B cell (primary cell): ENCODE results near the gene GTF2H4. TPM values are rescaled to one million over a fixed set of nuclear protein-coding genes. Genes with fewer than 3 reads are reported as not detected.
"Not testable (repeated sequence)": the region's sequence is repeated elsewhere in the genome, so short reads cannot be mapped to it uniquely, and the experiment has no call there.

Experiments used
- ATAC-seq: fragments of 200-7000 bp; cut with Tn5 transposase; one replicate; pipeline ENCODE4 v1.10.0; 2021; ENCODE audit warnings: low read depth, mild to moderate bottlenecking, moderate number of reproducible peaks, moderate library complexity
- CTCF ChIA-PET: fragments of 350-600 bp; sonication (Branson Sonifier 250); formaldehyde crosslinking; loops from one replicate; lab custom pipeline; 2021; ENCODE audit warnings: antibody characterized with exemption, inconsistent platforms; lab: Charles Lee
- POLR2A ChIA-PET: fragments of 350-600 bp; sonication (Branson Sonifier 250); formaldehyde crosslinking; loops from one replicate; lab custom pipeline; 2021; ENCODE audit warnings: antibody characterized with exemption; lab: Charles Lee
- DNase-seq: peaks from one replicate; pipeline ENCODE4 v3.0.0; 2013
- H2AFZ ChIP-seq: 2 replicates; pipeline ENCODE4 v1.6.1; 2012; ENCODE audit warnings: mild to moderate bottlenecking, low read depth, low read length; ENCODE audit not compliant: insufficient read depth, poor library complexity, severe bottlenecking
- H3K27ac ChIP-seq, 2 donors: 1 replicate in 1 of 2; 2 replicates in 1 of 2; pipeline ENCODE4 v1.5.1; 2012 to 2013; ENCODE audit warnings: low read length in 2 of 2, mild to moderate bottlenecking in 2 of 2, moderate library complexity in 1 of 2
- H3K27me3 ChIP-seq, 4 experiments: fragments of 200-600 bp in 1 of 4; sonication (generic) in 1 of 4; replicated peaks in 1 of 4; 1 replicate in 2 of 4; 2 replicates in 2 of 4; pipeline versions ENCODE4 v1.6.1 to v1.7.0; 2013 to 2016; ENCODE audit warnings: low read length in 3 of 4, mild to moderate bottlenecking in 2 of 4, mixed read lengths in 1 of 4, moderate library complexity in 1 of 4; ENCODE audit not compliant: insufficient read depth in 4 of 4, control insufficient read depth in 3 of 4; ENCODE audit errors: control extremely low read depth in 1 of 4
- H3K36me3 ChIP-seq, 2 experiments: replicated peaks in 1 of 2; 1 replicate in 1 of 2; 2 replicates in 1 of 2; pipeline versions ENCODE4 v1.6.1 to v1.7.1; 2013; ENCODE audit warnings: low read length in 1 of 2; ENCODE audit not compliant: insufficient read depth in 2 of 2, control insufficient read depth in 1 of 2; ENCODE audit errors: control extremely low read depth in 1 of 2, extremely low read depth in 1 of 2
- H3K4me1 ChIP-seq, 2 donors: fragments of 200-600 bp in 1 of 2; sonication (generic) in 1 of 2; 1 replicate in 1 of 2; 2 replicates in 1 of 2; pipeline versions ENCODE4 v1.5.1 to v1.6.1; 2013 to 2017; ENCODE audit warnings: low read length in 2 of 2; ENCODE audit not compliant: control insufficient read depth in 2 of 2, insufficient read depth in 2 of 2
- H3K4me2 ChIP-seq: replicated peaks from 2 replicates; pipeline ENCODE3; 2012; ENCODE audit warnings: mild to moderate bottlenecking, low read depth, low read length; ENCODE audit not compliant: poor library complexity, severe bottlenecking
- H3K4me3 ChIP-seq, 5 experiments: fragments of 200-600 bp in 1 of 5; sonication (generic) in 1 of 5; 1 replicate in 3 of 5; 2 replicates in 2 of 5; pipeline versions ENCODE4 v1.5.1 to v1.7.0; 2011 to 2016; ENCODE audit warnings: low read length in 4 of 5, mild to moderate bottlenecking in 4 of 5, low read depth in 2 of 5, control low read depth in 1 of 5, moderate library complexity in 1 of 5; ENCODE audit not compliant: insufficient read depth in 1 of 5; ENCODE audit errors: control extremely low read depth in 1 of 5, extremely low read depth in 1 of 5
- H3K79me2 ChIP-seq: fragments of 200-600 bp; sonication (generic); one replicate; pipeline ENCODE4 v1.6.0; 2016; ENCODE audit warnings: low read length; ENCODE audit not compliant: control insufficient read depth, insufficient read depth
- H3K9ac ChIP-seq: fragments of 200-600 bp; sonication (generic); 2 replicates; pipeline ENCODE4 v1.6.1; 2017; ENCODE audit warnings: mild to moderate bottlenecking, low read length, moderate library complexity
- H3K9me3 ChIP-seq, 3 donors: one replicate each; pipeline versions ENCODE4 v1.6.1 to v1.7.1; 2013; ENCODE audit warnings: low read length in 2 of 3; ENCODE audit not compliant: control insufficient read depth in 2 of 3, insufficient read depth in 1 of 3; ENCODE audit errors: control extremely low read depth in 1 of 3
- H4K20me1 ChIP-seq: 2 replicates; pipeline ENCODE4 v1.6.0; 2012; ENCODE audit warnings: mild to moderate bottlenecking, low read length; ENCODE audit not compliant: insufficient read depth, control insufficient read depth, poor library complexity, severe bottlenecking
- H3K27ac Mint-ChIP-seq: one replicate; pipeline ENCODE4 v1.8.0; 2021; ENCODE audit warnings: mixed read lengths
- H3K27me3 Mint-ChIP-seq: one replicate; pipeline ENCODE4 v1.8.0; 2021; ENCODE audit warnings: mixed read lengths
- H3K4me1 Mint-ChIP-seq: one replicate; pipeline ENCODE4 v1.8.0; 2021; ENCODE audit warnings: mixed read lengths
- H3K4me3 Mint-ChIP-seq: one replicate; pipeline ENCODE4 v1.8.0; 2021; ENCODE audit warnings: mixed read lengths
- H3K9me3 Mint-ChIP-seq: one replicate; pipeline ENCODE4 v1.8.0; 2022; ENCODE audit warnings: mixed read lengths; ENCODE audit not compliant: insufficient read depth
- EZH2 ChIP-seq: IDR thresholded peaks from 2 replicates; pipeline ENCODE4 v1.6.1; 2012; ENCODE audit warnings: borderline replicate concordance, low read depth, mild to moderate bottlenecking, moderate library complexity, low read length; ENCODE audit not compliant: insufficient read depth, poor library complexity, severe bottlenecking
- WGBS: methylation state at CpG from one replicate; pipeline ENCODE4 v1.1.5; 2013; ENCODE audit warnings: missing lambda C conversion rate; ENCODE audit not compliant: insufficient coverage; 5-methylcytosine and 5-hydroxymethylcytosine counted together
- intact Hi-C: fragments of 100-400 bp; cut with micrococcal nuclease; formaldehyde crosslinking; loops from one replicate; pipeline ENCODE4 v1.10.0; 2022
- polyA minus RNA-seq: library from RNA; depleted of rRNA, polyadenylated mRNA; stranded (reverse); fragments of >200 nt; gene quantifications from 2 replicates; pipeline ENCODE4 v1.2.3, GENCODE V29; 2012
- polyA plus RNA-seq: library from polyadenylated mRNA; depleted of rRNA; stranded (reverse); fragments of >200 nt; gene quantifications from 2 replicates; pipeline ENCODE4 v1.2.3, GENCODE V29; 2012
- total RNA-seq, 2 donors: library from RNA; stranded (reverse); fragments of 120-200 nt in 1 of 2; gene quantifications; 1 replicate in 1 of 2; 2 replicates in 1 of 2; pipeline versions ENCODE4 v1.2.3 to v1.2.4, GENCODE V29; 2013 to 2022
- TF ChIP-seq, protein P1 (sequence below): fragments of 200-600 bp; IDR thresholded peaks from one replicate; pipeline ENCODE4 v1.8.0; 2022; ENCODE audit warnings: antibody characterized with exemption, mild to moderate bottlenecking

The GTF2H4 gene
- total RNA-seq (38.4 and 44.7 TPM in 2 replicates), polyA plus RNA-seq (22.4 and 30.2 TPM in 2 replicates), polyA minus RNA-seq (11.0 and 11.4 TPM in 2 replicates)
- total RNA-seq (2013), result 12.0 TPM

DNA sequence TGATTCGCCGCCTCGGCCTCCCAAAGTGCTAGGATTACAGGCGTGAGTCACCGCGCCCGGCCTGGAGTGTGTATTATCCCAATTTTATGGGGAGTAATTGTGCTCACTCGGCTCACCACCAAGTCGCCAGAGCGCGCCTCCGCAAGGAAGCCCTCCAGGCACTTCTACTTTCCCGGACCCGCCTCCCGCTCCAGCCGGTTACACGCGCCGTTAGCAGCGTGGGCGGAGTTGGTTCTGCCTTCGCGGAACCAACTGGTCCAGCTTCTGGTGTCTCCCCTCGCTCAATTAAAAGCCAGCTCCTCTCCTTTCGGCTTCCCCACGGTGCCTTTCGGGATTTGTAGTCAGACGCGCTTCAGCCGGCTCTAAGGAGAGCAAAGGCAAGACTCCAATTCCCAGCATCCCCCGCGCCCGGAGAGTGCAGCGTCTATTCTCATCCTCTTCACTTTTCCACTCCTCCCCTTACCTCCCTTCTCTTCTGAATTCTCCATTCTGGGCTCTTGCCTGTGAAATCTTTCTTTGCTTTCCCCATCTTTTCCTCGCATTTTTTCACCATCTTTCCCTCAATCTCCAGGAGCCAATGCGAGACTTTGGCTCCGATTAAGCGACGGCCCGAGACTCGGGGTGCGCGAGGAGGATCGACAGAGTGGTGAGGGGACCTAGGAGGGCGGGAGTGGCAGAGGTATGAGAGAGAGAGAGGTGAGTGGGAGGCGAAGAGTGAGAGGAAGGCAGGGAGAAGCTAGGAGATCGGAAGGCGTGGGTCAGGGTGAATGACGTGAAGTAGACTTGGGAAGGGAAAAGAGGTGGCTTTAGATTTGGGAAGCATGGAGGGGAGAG lies at the start of gene GTF2H4:
Gene GTF2H4, plus strand, starts transcription at position 450 of the 834 bp plus-strand sequence.
- Mint-ChIP-seq H3K9me3 (no peaks in the 10 kb centered on the region), H3K27me3 (no peaks in the 10 kb centered on the region), H3K4me1 (peaks cover 21% of the 10 kb centered on the region), H3K4me3 (peak within 1 kb of the TSS; percentile 100), H3K27ac (peak within 1 kb of the TSS; percentile 88)
- no peaks in the 10 kb centered on the region for H3K27me3 ChIP-seq
- no peaks in the 10 kb centered on the region for H4K20me1 ChIP-seq
- peak within 1 kb of the TSS in 1 of 2 donors; percentile 43 for H3K27ac ChIP-seq
- DNase-seq (peak; percentile 95), ATAC-seq (peak; percentile 97)
- ChIA-PET CTCF (interaction anchor here (0.7 to 1.5 kb wide), 8 partner anchors 25 to 179 kb away, joined by 3 to 4 read pairs (median 3); no protein-coding TSS in a partner anchor), POLR2A (interaction anchor here (0.5 to 1.0 kb wide), 3 partner anchors 24 to 755 kb away, joined by 7 to 9 read pairs (median 9); no protein-coding TSS in a partner anchor)
- H3K4me3 ChIP-seq, result peak within 1 kb of the TSS; percentile 71 to 99 (median 89)
- peak within 1 kb of the TSS; percentile 90 for H2AFZ ChIP-seq
- intact Hi-C loops, result loop anchor here (5.0 kb wide), 1 partner anchor 291 kb away; the partner anchor contains the start of genes MRPS18B and PPP1R10
- under 1% methylated on average over 47 of the region's 49 CpGs for WGBS
- H3K9ac ChIP-seq, result peak within 1 kb of the TSS; percentile 86
- peak within 1 kb of the TSS; percentile 93 for H3K4me2 ChIP-seq
- no peaks in the 10 kb centered on the region for H3K9me3 ChIP-seq
- peaks cover 14 to 28% of the 10 kb centered on the region in 2 donors for H3K4me1 ChIP-seq
- TF ChIP-seq, protein P1, sequence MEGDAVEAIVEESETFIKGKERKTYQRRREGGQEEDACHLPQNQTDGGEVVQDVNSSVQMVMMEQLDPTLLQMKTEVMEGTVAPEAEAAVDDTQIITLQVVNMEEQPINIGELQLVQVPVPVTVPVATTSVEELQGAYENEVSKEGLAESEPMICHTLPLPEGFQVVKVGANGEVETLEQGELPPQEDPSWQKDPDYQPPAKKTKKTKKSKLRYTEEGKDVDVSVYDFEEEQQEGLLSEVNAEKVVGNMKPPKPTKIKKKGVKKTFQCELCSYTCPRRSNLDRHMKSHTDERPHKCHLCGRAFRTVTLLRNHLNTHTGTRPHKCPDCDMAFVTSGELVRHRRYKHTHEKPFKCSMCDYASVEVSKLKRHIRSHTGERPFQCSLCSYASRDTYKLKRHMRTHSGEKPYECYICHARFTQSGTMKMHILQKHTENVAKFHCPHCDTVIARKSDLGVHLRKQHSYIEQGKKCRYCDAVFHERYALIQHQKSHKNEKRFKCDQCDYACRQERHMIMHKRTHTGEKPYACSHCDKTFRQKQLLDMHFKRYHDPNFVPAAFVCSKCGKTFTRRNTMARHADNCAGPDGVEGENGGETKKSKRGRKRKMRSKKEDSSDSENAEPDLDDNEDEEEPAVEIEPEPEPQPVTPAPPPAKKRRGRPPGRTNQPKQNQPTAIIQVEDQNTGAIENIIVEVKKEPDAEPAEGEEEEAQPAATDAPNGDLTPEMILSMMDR, result no peak
- TF ChIP-seq EZH2, result no peak
- peaks cover 0 to 19% of the 10 kb centered on the region in 2 experiments for H3K36me3 ChIP-seq
- peaks cover 5% of the 10 kb centered on the region for H3K79me2 ChIP-seq

DNA sequence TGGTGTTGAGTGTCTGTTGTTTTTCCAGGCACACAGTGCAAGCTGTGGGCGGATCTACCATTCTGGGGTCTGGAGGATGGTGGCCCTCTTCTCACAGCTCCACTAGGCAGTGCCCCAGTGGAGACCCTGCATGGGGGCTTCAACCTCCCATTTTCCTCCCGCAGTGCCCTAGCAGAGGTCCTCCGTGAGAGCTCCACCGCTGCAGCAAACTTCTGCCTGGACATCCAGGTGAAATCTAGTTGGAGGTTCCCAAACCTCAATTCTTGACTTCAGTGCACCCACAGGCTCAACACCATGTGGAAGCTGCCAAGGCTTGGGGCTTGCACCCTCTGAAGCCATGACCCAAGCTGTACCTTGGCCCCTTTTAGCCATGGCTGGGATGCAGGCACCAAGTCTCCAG lies 48.3 kb upstream of the GTF2H4 start:
- CTCF ChIA-PET, intact Hi-C loops: not testable (repeated sequence)

More for the DNA sequence above, 48.3 kb upstream of the GTF2H4 start:
- H2AFZ ChIP-seq, H4K20me1 ChIP-seq, H3K9ac ChIP-seq, H3K9me3 Mint-ChIP-seq, H3K36me3 ChIP-seq, H3K27me3 ChIP-seq, H3K79me2 ChIP-seq, DNase-seq, H3K4me1 Mint-ChIP-seq, H3K27ac Mint-ChIP-seq, POLR2A ChIA-PET, H3K4me3 ChIP-seq, H3K4me1 ChIP-seq, H3K4me3 Mint-ChIP-seq, ATAC-seq, H3K27ac ChIP-seq, H3K4me2 ChIP-seq: not testable (repeated sequence)
- H3K27me3 Mint-ChIP-seq, result peaks cover 37% of the 10 kb centered on the region
- WGBS, result 94% methylated on average over 4 of the region's 4 CpGs
- H3K9me3 ChIP-seq, result peaks cover 0 to 21% (median 16%) of the 10 kb centered on the region in 3 donors
